Measurements from ENCODE around the gene SLC6A6. TPM values are rescaled to one million over a fixed set of nuclear protein-coding genes. Genes with fewer than 3 reads are reported as not detected.

SLC6A6 gene
- total RNA-seq, 2 experiments from 2014 or later = 27.8 to 31.2 TPM

DNA sequence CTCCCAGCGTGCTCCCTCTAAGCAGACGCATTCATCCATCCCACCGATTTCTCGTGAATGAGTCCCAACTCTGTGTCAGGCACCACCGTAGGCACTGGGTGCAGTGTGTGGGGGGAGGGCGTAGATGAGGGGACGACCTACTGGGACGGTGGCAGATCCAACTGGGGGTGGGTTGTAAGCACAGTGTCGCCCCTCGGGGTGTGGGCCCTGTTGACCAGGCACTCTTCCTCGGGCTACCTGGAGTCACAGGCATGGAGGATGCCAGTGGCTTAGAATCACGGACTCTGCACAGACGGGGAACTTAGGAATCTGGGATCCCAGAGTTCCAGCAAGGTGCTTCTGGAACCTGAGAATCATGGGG is 66.2 kb downstream of the SLC6A6 start:
- H3K27me3 ChIP-seq (ENCODE audit: control insufficient read depth in 1 of 2, insufficient read depth in 2 of 2, low read length in 2 of 2) = no peaks in the 10 kb centered on the region
- H3K27ac ChIP-seq (ENCODE audit: low read depth in 1 of 2, low read length in 2 of 2) = no peak overlapping the region
- Mint-ChIP-seq H3K36me3 (ENCODE audit: low read depth) (peaks cover 57% of the 10 kb centered on the region), H3K27me3 (no peaks in the 10 kb centered on the region), H3K4me3 (no peak overlapping the region), H3K9me3 (no peaks in the 10 kb centered on the region), H3K27ac (no peak overlapping the region), H3K4me1 (ENCODE audit: low read depth) (no peaks in the 10 kb centered on the region)
- H3K4me1 ChIP-seq (ENCODE audit: insufficient read depth, low read length) = no peaks in the 10 kb centered on the region
- no peak overlapping the region for H3K4me3 ChIP-seq (ENCODE audit: low read length)
- CTCF ChIA-PET = interaction anchor here (0.7 to 2.1 kb wide), 13 partner anchors 10 to 1063 kb away, joined by 3 to 30 read pairs (median 3); partner anchors contain the start of genes LSM3, SLC6A6 and XPC
- TF ChIP-seq, protein P1, sequence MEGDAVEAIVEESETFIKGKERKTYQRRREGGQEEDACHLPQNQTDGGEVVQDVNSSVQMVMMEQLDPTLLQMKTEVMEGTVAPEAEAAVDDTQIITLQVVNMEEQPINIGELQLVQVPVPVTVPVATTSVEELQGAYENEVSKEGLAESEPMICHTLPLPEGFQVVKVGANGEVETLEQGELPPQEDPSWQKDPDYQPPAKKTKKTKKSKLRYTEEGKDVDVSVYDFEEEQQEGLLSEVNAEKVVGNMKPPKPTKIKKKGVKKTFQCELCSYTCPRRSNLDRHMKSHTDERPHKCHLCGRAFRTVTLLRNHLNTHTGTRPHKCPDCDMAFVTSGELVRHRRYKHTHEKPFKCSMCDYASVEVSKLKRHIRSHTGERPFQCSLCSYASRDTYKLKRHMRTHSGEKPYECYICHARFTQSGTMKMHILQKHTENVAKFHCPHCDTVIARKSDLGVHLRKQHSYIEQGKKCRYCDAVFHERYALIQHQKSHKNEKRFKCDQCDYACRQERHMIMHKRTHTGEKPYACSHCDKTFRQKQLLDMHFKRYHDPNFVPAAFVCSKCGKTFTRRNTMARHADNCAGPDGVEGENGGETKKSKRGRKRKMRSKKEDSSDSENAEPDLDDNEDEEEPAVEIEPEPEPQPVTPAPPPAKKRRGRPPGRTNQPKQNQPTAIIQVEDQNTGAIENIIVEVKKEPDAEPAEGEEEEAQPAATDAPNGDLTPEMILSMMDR (IDR thresholded peaks at IDR 0.05) = no peak
- no peaks in the 10 kb centered on the region for H3K9me3 ChIP-seq (ENCODE audit: control insufficient read depth in 1 of 2, insufficient read depth in 1 of 2, low read length in 2 of 2)
- ATAC-seq (ENCODE audit: poor library complexity) = no peak
- peaks cover 90% of the 10 kb centered on the region for H3K36me3 ChIP-seq (ENCODE audit: insufficient read depth, low read length)
- POLR2A ChIA-PET = interaction anchor here (0.7 kb wide), 1 partner anchor 813 kb away, joined by 4 read pairs; no protein-coding TSS in a partner anchor
- DNase-seq = peak in 1 of 14 experiments; percentile 30
- intact Hi-C loops (cut with DNase I, micrococcal nuclease) = loop anchor here (1.0 to 10.0 kb wide), 6 partner anchors 36 to 814 kb away; partner anchors contain the start of gene SLC6A6 (in 2 of the 2)

DNA sequence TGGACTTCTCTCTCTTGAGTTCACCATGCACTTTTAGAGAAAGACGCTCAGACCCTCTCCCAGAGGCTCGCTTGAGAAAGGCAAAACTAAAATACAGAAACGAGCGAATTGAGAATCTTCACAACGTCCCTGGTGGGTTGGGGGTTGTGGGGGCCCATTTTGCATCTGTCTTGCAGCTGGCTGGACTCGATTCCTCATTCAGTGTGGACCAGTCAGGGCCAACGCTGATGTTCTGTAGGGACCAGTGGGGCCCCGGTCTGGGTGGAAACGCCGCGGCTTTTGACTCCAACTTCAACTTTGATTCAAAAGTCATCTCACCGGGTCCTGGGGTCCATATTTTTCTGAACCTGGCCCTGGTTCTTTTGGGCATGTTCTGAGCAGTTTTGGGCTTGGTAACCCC is 68.1 kb downstream of the SLC6A6 start:
- TF ChIP-seq, protein P1 (IDR thresholded peaks at IDR 0.05) = no peak
- H3K9me3 ChIP-seq (ENCODE audit: control insufficient read depth in 1 of 2, insufficient read depth in 1 of 2, low read length in 2 of 2) = no peaks in the 10 kb centered on the region
- DNase-seq = no peak
- H3K4me1 ChIP-seq (ENCODE audit: insufficient read depth, low read length) = no peaks in the 10 kb centered on the region
- no peaks in the 10 kb centered on the region for H3K27me3 ChIP-seq (ENCODE audit: control insufficient read depth in 1 of 2, insufficient read depth in 2 of 2, low read length in 2 of 2)
- ChIA-PET CTCF (no interaction called here), POLR2A (no interaction called here)
- H3K36me3 ChIP-seq (ENCODE audit: insufficient read depth, low read length) = peaks cover 89% of the 10 kb centered on the region
- ATAC-seq (ENCODE audit: poor library complexity) = no peak
- intact Hi-C loops (cut with DNase I, micrococcal nuclease) = no loop called here
- Mint-ChIP-seq H3K9me3 (no peaks in the 10 kb centered on the region), H3K36me3 (ENCODE audit: low read depth) (peaks cover 65% of the 10 kb centered on the region), H3K4me3 (no peak overlapping the region), H3K27ac (no peak overlapping the region), H3K27me3 (no peaks in the 10 kb centered on the region), H3K4me1 (ENCODE audit: low read depth) (no peaks in the 10 kb centered on the region)
- no peak overlapping the region for H3K4me3 ChIP-seq (ENCODE audit: low read length)
- no peak overlapping the region for H3K27ac ChIP-seq (ENCODE audit: low read depth in 1 of 2, low read length in 2 of 2)

DNA sequence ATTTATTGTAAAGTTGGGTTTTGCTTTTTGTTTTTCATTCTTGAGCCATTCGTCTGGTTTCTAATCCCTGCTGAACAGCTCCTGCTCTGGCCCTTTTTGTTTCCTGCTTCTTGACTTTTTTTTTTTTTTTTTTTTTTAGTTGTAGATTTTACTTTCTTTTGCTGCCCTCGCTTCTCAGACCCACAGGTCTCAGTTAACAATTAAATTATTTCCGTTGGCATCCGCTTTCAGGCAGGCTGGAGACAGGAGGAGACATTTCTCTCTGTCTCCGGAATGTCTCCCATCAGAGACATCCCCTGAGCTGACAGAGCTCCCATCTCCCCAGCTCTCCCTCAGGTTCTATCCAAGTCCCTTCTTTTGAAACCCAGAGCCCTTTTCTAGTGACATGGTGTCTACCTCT is 68.6 kb downstream of the SLC6A6 start:
- ChIA-PET CTCF (no interaction called here), POLR2A (no interaction called here)
- no peak overlapping the region for H3K4me3 Mint-ChIP-seq
- no peaks in the 10 kb centered on the region for H3K4me1 Mint-ChIP-seq (ENCODE audit: low read depth)
- peaks cover 61% of the 10 kb centered on the region for H3K36me3 Mint-ChIP-seq (ENCODE audit: low read depth)
- TF ChIP-seq, protein P1 (IDR thresholded peaks at IDR 0.05) = no peak
- Histone ChIP-seq H3K9me3 (ENCODE audit: control insufficient read depth in 1 of 2, insufficient read depth in 1 of 2, low read length in 2 of 2) (no peaks in the 10 kb centered on the region), H3K27ac (ENCODE audit: low read depth in 1 of 2, low read length in 2 of 2) (no peak overlapping the region), H3K27me3 (ENCODE audit: control insufficient read depth in 1 of 2, insufficient read depth in 2 of 2, low read length in 2 of 2) (no peaks in the 10 kb centered on the region), H3K36me3 (ENCODE audit: insufficient read depth, low read length) (peaks cover 90% of the 10 kb centered on the region), H3K4me1 (ENCODE audit: insufficient read depth, low read length) (no peaks in the 10 kb centered on the region), H3K4me3 (ENCODE audit: low read length) (no peak overlapping the region)
- no peaks in the 10 kb centered on the region for H3K27me3 Mint-ChIP-seq
- H3K27ac Mint-ChIP-seq = no peak overlapping the region
- no peaks in the 10 kb centered on the region for H3K9me3 Mint-ChIP-seq
- ATAC-seq (ENCODE audit: poor library complexity) (no peak), DNase-seq (no peak)
- intact Hi-C loops (cut with DNase I, micrococcal nuclease) = no loop called here

Data from CD4-positive, alpha-beta T cell (primary cell).